H9 (cell line): ENCODE measurements around the gene TJAP1. TPM values are rescaled to one million over a fixed set of nuclear protein-coding genes. Genes with fewer than 3 reads are reported as not detected.
A peak's percentile ranks its signal among the peaks of the same experiment; 100 is the strongest.

Experiments
- DNase-seq: peaks from one replicate; pipeline ENCODE4 v3.0.0-alpha.2; 2017
- H2AFZ ChIP-seq: one replicate; pipeline ENCODE4 v1.6.1; 2013; ENCODE audit warnings: mild to moderate bottlenecking, low read length, control low read depth, moderate library complexity
- H2AK5ac ChIP-seq: 2 replicates; pipeline ENCODE4 v1.6.1; 2013; ENCODE audit warnings: low read length, control low read depth, mixed read lengths; ENCODE audit not compliant: insufficient read length
- H2BK120ac ChIP-seq: one replicate; pipeline ENCODE4 v1.6.1; 2013; ENCODE audit warnings: low read depth, mild to moderate bottlenecking, low read length, control low read depth, inconsistent platforms; ENCODE audit not compliant: poor library complexity, severe bottlenecking
- H2BK12ac ChIP-seq: 2 replicates; pipeline ENCODE4 v1.6.1; 2013; ENCODE audit warnings: low read length, control low read depth, mixed read lengths, low read depth; ENCODE audit not compliant: insufficient read length
- H2BK15ac ChIP-seq: 2 replicates; pipeline ENCODE4 v1.6.1; 2013; ENCODE audit warnings: low read depth, low read length, control low read depth
- H2BK20ac ChIP-seq: one replicate; pipeline ENCODE4 v1.6.1; 2013; ENCODE audit warnings: low read depth, mild to moderate bottlenecking, low read length, control low read depth, inconsistent platforms; ENCODE audit not compliant: poor library complexity, severe bottlenecking
- H2BK5ac ChIP-seq: 2 replicates; pipeline ENCODE4 v1.6.1; 2013; ENCODE audit warnings: low read length, control low read depth, mixed read lengths; ENCODE audit not compliant: insufficient read length
- H3K14ac ChIP-seq: 2 replicates; pipeline ENCODE4 v1.6.1; 2013; ENCODE audit warnings: low read length, control low read depth; ENCODE audit not compliant: insufficient read depth
- H3K18ac ChIP-seq: 2 replicates; pipeline ENCODE4 v1.6.1; 2013; ENCODE audit warnings: low read depth, mild to moderate bottlenecking, mixed read lengths, low read length, control low read depth; ENCODE audit not compliant: insufficient read length
- H3K23ac ChIP-seq: 2 replicates; pipeline ENCODE4 v1.6.1; 2013; ENCODE audit warnings: low read length, control low read depth, mixed read lengths, low read depth; ENCODE audit not compliant: insufficient read length
- H3K23me2 ChIP-seq: 2 replicates; pipeline ENCODE4 v1.6.1; 2013; ENCODE audit warnings: low read depth, mild to moderate bottlenecking, mixed read lengths, low read length, control low read depth; ENCODE audit not compliant: insufficient read length, poor library complexity, severe bottlenecking
- H3K27ac ChIP-seq: 2 replicates; pipeline ENCODE4 v1.5.1; 2013; ENCODE audit warnings: low read length, control low read depth, mixed read lengths, low read depth; ENCODE audit not compliant: insufficient read length
- H3K27me3 ChIP-seq: 2 replicates; pipeline ENCODE4 v1.6.1; 2013; ENCODE audit warnings: low read length, control low read depth, inconsistent platforms; ENCODE audit not compliant: insufficient read depth
- H3K4ac ChIP-seq: 2 replicates; pipeline ENCODE4 v1.6.1; 2013; ENCODE audit warnings: low read depth, mild to moderate bottlenecking, control low read depth, inconsistent platforms, low read length, moderate library complexity
- H3K4me1 ChIP-seq: 2 replicates; pipeline ENCODE4 v1.6.1; 2013; ENCODE audit warnings: low read length, control low read depth, inconsistent platforms; ENCODE audit not compliant: insufficient read depth
- H3K4me2 ChIP-seq: 2 replicates; pipeline ENCODE4 v1.6.1; 2013; ENCODE audit warnings: low read length, control low read depth, mixed read lengths; ENCODE audit not compliant: insufficient read length, insufficient read depth
- H3K56ac ChIP-seq: 2 replicates; pipeline ENCODE4 v1.6.1; 2013; ENCODE audit warnings: low read depth, mild to moderate bottlenecking, mixed read lengths, low read length, control low read depth; ENCODE audit not compliant: insufficient read length
- H3K79me1 ChIP-seq: 2 replicates; pipeline ENCODE4 v1.6.1; 2013; ENCODE audit warnings: low read depth, mild to moderate bottlenecking, moderate library complexity, low read length, control low read depth, inconsistent platforms; ENCODE audit not compliant: insufficient read depth, poor library complexity, severe bottlenecking
- H3K79me2 ChIP-seq: 2 replicates; pipeline ENCODE4 v1.6.1; 2013; ENCODE audit warnings: low read length, control low read depth, inconsistent platforms; ENCODE audit not compliant: insufficient read depth
- H3K9ac ChIP-seq: 2 replicates; pipeline ENCODE4 v1.6.1; 2013; ENCODE audit warnings: low read length, control low read depth, mixed read lengths; ENCODE audit not compliant: insufficient read length; ENCODE audit errors: extremely low read depth
- H3K9me3 ChIP-seq: one replicate; pipeline ENCODE4 v1.6.1; 2013; ENCODE audit warnings: low read depth, low read length, inconsistent platforms; ENCODE audit not compliant: control insufficient read depth
- H3T11ph ChIP-seq: one replicate; pipeline ENCODE4 v1.6.1; 2013; ENCODE audit warnings: mild to moderate bottlenecking, low read length, control low read depth, inconsistent platforms
- H4K20me1 ChIP-seq: one replicate; pipeline ENCODE4 v1.6.1; 2013; ENCODE audit not compliant: control insufficient read depth, insufficient read length, insufficient read depth
- H4K5ac ChIP-seq: 2 replicates; pipeline ENCODE4 v1.6.1; 2013; ENCODE audit warnings: low read depth, mild to moderate bottlenecking, mixed read lengths, low read length, control low read depth; ENCODE audit not compliant: insufficient read length
- H4K8ac ChIP-seq: replicated peaks from 2 replicates; pipeline ENCODE4 v1.6.1; 2013; ENCODE audit warnings: low read length, control low read depth, mixed read lengths, low read depth; ENCODE audit not compliant: insufficient read length
- H4K91ac ChIP-seq: 2 replicates; pipeline ENCODE4 v1.6.1; 2013; ENCODE audit warnings: low read depth, mild to moderate bottlenecking, moderate library complexity, mixed read lengths, low read length, control low read depth; ENCODE audit not compliant: insufficient read length
- H3K27ac Mint-ChIP-seq, 3 experiments: 2 replicates in 2 of 3; 3 replicates in 1 of 3; pipeline ENCODE4 v1.8.0; 2020 to 2021; ENCODE audit warnings: mixed read lengths in 3 of 3, mild to moderate bottlenecking in 1 of 3, moderate library complexity in 1 of 3
- H3K27me3 Mint-ChIP-seq: 2 replicates; pipeline ENCODE4 v1.8.0; 2021; ENCODE audit warnings: low read depth, mild to moderate bottlenecking, moderate library complexity, mixed read lengths
- H3K36me3 Mint-ChIP-seq, 3 experiments: 2 replicates in 2 of 3; 3 replicates in 1 of 3; pipeline ENCODE4 v1.8.0; 2020 to 2021; ENCODE audit warnings: low read depth in 3 of 3, mixed read lengths in 3 of 3; ENCODE audit not compliant: insufficient read depth in 1 of 3
- H3K4me1 Mint-ChIP-seq, 2 experiments: 2 replicates each; pipeline ENCODE4 v1.8.0; 2020; ENCODE audit warnings: mixed read lengths in 2 of 2
- H3K4me3 Mint-ChIP-seq, 2 experiments: 2 replicates in 1 of 2; 3 replicates in 1 of 2; pipeline ENCODE4 v1.8.0; 2020 to 2021; ENCODE audit warnings: mild to moderate bottlenecking in 2 of 2, mixed read lengths in 2 of 2, moderate library complexity in 1 of 2
- H3K9me3 Mint-ChIP-seq, 2 experiments: 2 replicates in 1 of 2; 3 replicates in 1 of 2; pipeline ENCODE4 v1.8.0; 2020; ENCODE audit warnings: mild to moderate bottlenecking in 2 of 2, mixed read lengths in 2 of 2, moderate library complexity in 1 of 2
- CTCF ChIP-seq: fragments of 200-600 bp; sonication (generic); conservative IDR thresholded peaks from 3 replicates; pipeline ENCODE4 v1.8.0; 2021; ENCODE audit warnings: antibody characterized with exemption, mild to moderate bottlenecking
- WGBS: extraction: QIAGEN DNeasy Blood & Tissue Kit; methylation state at CpG from one replicate; pipeline ENCODE4 v1.1.7; 2013; ENCODE audit warnings: missing lambda C conversion rate, low lambda C conversion rate, mixed read lengths; ENCODE audit not compliant: insufficient read length; ENCODE audit errors: extremely low coverage; 5-methylcytosine and 5-hydroxymethylcytosine counted together
- total RNA-seq: library from RNA; stranded (reverse); gene quantifications from 2 replicates; pipeline ENCODE4 v1.2.1, GENCODE V29; 2021

TJAP1 gene
- total RNA-seq, 1 experiment from 2014 or later = 45.1 TPM

GRCh38 chr6:43492673-43493072, 15.3 kb downstream of the TJAP1 start:
- no peak overlapping the region for H3K4me2 ChIP-seq
- no peaks in the 10 kb centered on the region for H3K23me2 ChIP-seq
- H4K8ac ChIP-seq = no peak overlapping the region
- no peak overlapping the region for H3K23ac ChIP-seq
- H2BK12ac ChIP-seq = no peak overlapping the region
- TF ChIP-seq CTCF = no peak
- no peak overlapping the region for H2BK15ac ChIP-seq
- H4K91ac ChIP-seq = no peak overlapping the region
- H2AFZ ChIP-seq = no peak overlapping the region
- Mint-ChIP-seq H3K27ac (peak overlapping the region in 2 of 3 experiments; percentile 87 to 92; a peak in 4 of 7 replicates), H3K9me3 (no peaks in the 10 kb centered on the region), H3K4me3 (0 out of 5 replicates have a peak overlapping the region, but pooled peaks of 1 of the 2 experiments have one; percentile 15), H3K36me3 (peaks cover under 1 to 6% (median 2%) of the 10 kb centered on the region in 3 experiments; a peak in 5 of 7 replicates), H3K27me3 (no peaks in the 10 kb centered on the region), H3K4me1 (peaks cover 30 to 37% of the 10 kb centered on the region in 2 experiments)
- H3K4me1 ChIP-seq = peaks cover 6% of the 10 kb centered on the region; the same call in 1 of the 2 replicates
- no peaks in the 10 kb centered on the region for H3K9me3 ChIP-seq
- no peaks in the 10 kb centered on the region for H3K27me3 ChIP-seq
- peaks cover 2% of the 10 kb centered on the region for H4K20me1 ChIP-seq
- H3T11ph ChIP-seq = no peak overlapping the region
- no peak overlapping the region for H3K56ac ChIP-seq
- DNase-seq = no peak
- no peaks in the 10 kb centered on the region; the same call in 1 of the 2 replicates for H3K79me2 ChIP-seq
- no peak overlapping the region for H2BK20ac ChIP-seq
- no CpG with 5 or more reads among the region's 3 CpGs for WGBS
- no peak overlapping the region; the same call in 1 of the 2 replicates for H3K14ac ChIP-seq
- no peak overlapping the region for H3K9ac ChIP-seq
- no peak overlapping the region for H3K4ac ChIP-seq
- H4K5ac ChIP-seq = no peak overlapping the region
- no peak overlapping the region for H3K27ac ChIP-seq
- H3K18ac ChIP-seq = no peak overlapping the region
- H2AK5ac ChIP-seq = no peak overlapping the region
- no peak overlapping the region for H2BK120ac ChIP-seq
- no peak overlapping the region for H2BK5ac ChIP-seq
- peaks cover 11% of the 10 kb centered on the region for H3K79me1 ChIP-seq
